ENCODE data around the gene SLC4A3. TPM values are rescaled to one million over a fixed set of nuclear protein-coding genes. Genes with fewer than 3 reads are reported as not detected.
A peak's percentile ranks its signal among the peaks of the same experiment; 100 is the strongest.

SLC4A3 gene
- total and polyA plus RNA-seq, 2 of the 13 experiments (the other 11 are each of a cell fraction or from before 2014, with no cell fraction given): 0.18 to 0.95 TPM

DNA sequence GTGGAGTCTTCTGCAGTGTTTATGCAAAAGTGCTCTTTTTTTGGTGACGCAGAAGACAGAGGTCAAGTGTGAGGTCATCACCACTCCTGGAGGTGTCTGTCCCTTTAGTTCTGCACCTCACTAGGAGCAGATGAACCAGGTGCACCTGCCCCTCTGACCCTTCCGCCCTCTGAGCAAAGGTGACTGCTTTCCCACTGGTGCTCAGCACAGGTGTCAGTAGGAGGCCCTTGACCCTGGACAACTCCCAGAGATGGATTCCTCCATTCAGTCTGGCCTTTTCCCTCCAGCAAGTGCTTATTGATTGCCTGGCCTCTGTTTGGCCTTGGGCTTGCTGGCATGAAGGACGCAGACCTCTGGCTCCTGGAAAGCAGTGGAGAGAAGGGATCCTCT is 8.7 kb upstream of the SLC4A3 start (continued):
- TF ChIP-seq ZBTB3 (CRISPR knock-in tag; IDR thresholded peaks at IDR 0.05; ENCODE audit: borderline replicate concordance, low read depth): no peak
- TF ChIP-seq GZF1 (CRISPR knock-in tag; IDR thresholded peaks at IDR 0.05): no peak
- TF ChIP-seq ZNF841 (CRISPR knock-in tag; IDR thresholded peaks at IDR 0.05; ENCODE audit: borderline replicate concordance): no peak
- TF ChIP-seq NR3C1 (CRISPR knock-in tag; IDR thresholded peaks at IDR 0.05): no peak
- TF ChIP-seq TAF1 (CRISPR knock-in tag; IDR thresholded peaks at IDR 0.05): no peak
- TF ChIP-seq ZNF547 (CRISPR knock-in tag; IDR thresholded peaks at IDR 0.05): no peak
- no peak for TF ChIP-seq ZNF773 (CRISPR knock-in tag; IDR thresholded peaks at IDR 0.05; ENCODE audit: borderline replicate concordance)
- TF ChIP-seq, protein P1, sequence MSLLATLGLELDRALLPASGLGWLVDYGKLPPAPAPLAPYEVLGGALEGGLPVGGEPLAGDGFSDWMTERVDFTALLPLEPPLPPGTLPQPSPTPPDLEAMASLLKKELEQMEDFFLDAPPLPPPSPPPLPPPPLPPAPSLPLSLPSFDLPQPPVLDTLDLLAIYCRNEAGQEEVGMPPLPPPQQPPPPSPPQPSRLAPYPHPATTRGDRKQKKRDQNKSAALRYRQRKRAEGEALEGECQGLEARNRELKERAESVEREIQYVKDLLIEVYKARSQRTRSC (CRISPR knock-in tag; IDR thresholded peaks at IDR 0.05; ENCODE audit: low read depth): no peak
- TF ChIP-seq YEATS2 (CRISPR knock-in tag; IDR thresholded peaks at IDR 0.05; ENCODE audit: borderline replicate concordance): no peak
- TF ChIP-seq RCOR2 (CRISPR knock-in tag; IDR thresholded peaks at IDR 0.05): no peak
- TF ChIP-seq SMC3 (IDR thresholded peaks at IDR 0.05; ENCODE audit: low read length): no peak
- no peak for TF ChIP-seq SOX6 (IDR thresholded peaks at IDR 0.05)
- TF ChIP-seq SOX6 (CRISPR knock-in tag; IDR thresholded peaks at IDR 0.05): peak; percentile 39; the same call in 1 of the 2 replicates
- no peak for TF ChIP-seq GLI4 (CRISPR knock-in tag; IDR thresholded peaks at IDR 0.05; ENCODE audit: borderline replicate concordance)
- TF ChIP-seq PTBP1 (IDR thresholded peaks at IDR 0.05; ENCODE audit: low read depth, low read length, poor library complexity, severe bottlenecking): no peak
- TF ChIP-seq GPN1 (CRISPR knock-in tag; IDR thresholded peaks at IDR 0.05; ENCODE audit: borderline replicate concordance): no peak
- no peak for TF ChIP-seq ZNF672 (CRISPR knock-in tag; IDR thresholded peaks at IDR 0.05)
- no peak for TF ChIP-seq ZFP41 (CRISPR knock-in tag; IDR thresholded peaks at IDR 0.05; ENCODE audit: borderline replicate concordance)
- TF ChIP-seq ZNF12 (CRISPR knock-in tag; IDR thresholded peaks at IDR 0.05): no peak
- TF ChIP-seq CREM (IDR thresholded peaks at IDR 0.05): peak; percentile 25; the same call in 1 of the 2 replicates
- TF ChIP-seq CREM (CRISPR knock-in tag; IDR thresholded peaks at IDR 0.05): no peak
- TF ChIP-seq RARG (CRISPR knock-in tag; IDR thresholded peaks at IDR 0.05; ENCODE audit: low read depth): no peak
- no peak for TF ChIP-seq CEBPB (IDR thresholded peaks at IDR 0.05; ENCODE audit: borderline replicate concordance, low read depth, low read length)
- TF ChIP-seq GATA4 (IDR thresholded peaks at IDR 0.05; ENCODE audit: borderline replicate concordance, low read depth): no peak
- TF ChIP-seq, protein P2, sequence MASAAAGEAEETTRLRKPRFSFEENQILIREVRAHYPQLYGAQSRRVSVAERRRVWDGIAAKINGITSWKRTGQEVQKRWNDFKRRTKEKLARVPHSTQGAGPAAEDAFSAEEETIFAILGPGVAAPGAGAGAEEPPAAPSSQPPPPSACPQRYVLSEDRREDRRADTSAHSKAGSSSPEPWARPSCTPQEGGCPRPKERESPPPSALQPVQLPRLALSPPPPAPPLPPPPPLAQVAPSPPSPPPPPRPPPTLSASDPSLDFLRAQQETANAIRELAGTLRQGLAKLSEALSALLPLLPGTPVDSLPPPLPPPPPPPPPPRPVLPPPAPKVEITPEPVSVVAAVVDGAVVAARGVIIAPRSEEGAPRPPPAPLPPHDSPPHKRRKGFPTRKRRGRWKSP (CRISPR knock-in tag; IDR thresholded peaks at IDR 0.05): no peak
- TF ChIP-seq, protein P3, sequence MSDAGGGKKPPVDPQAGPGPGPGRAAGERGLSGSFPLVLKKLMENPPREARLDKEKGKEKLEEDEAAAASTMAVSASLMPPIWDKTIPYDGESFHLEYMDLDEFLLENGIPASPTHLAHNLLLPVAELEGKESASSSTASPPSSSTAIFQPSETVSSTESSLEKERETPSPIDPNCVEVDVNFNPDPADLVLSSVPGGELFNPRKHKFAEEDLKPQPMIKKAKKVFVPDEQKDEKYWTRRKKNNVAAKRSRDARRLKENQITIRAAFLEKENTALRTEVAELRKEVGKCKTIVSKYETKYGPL (CRISPR knock-in tag; IDR thresholded peaks at IDR 0.05): no peak
- TF ChIP-seq XRCC5 (optimal IDR thresholded peaks at IDR 0.05; ENCODE audit: low read length): no peak
- peak; percentile 45 for TF ChIP-seq ZFX (CRISPR knock-in tag; IDR thresholded peaks at IDR 0.05; ENCODE audit: low read depth)
- TF ChIP-seq HIVEP1 (CRISPR knock-in tag; IDR thresholded peaks at IDR 0.05): no peak
- TF ChIP-seq SIN3B (IDR thresholded peaks at IDR 0.05; ENCODE audit: low read length): no peak
- TF ChIP-seq ZNF350 (CRISPR knock-in tag; IDR thresholded peaks at IDR 0.05; ENCODE audit: borderline replicate concordance, low read depth): 0 out of 2 replicates have a peak, but pooled peaks have one; percentile 52
- no peak for TF ChIP-seq POLR2A (IDR thresholded peaks at IDR 0.05; ENCODE audit: insufficient read depth in 1 of 2, low read depth in 2 of 2, low read length in 2 of 2)
- no peak for TF ChIP-seq ELF4 (CRISPR knock-in tag; IDR thresholded peaks at IDR 0.05; ENCODE audit: borderline replicate concordance)
- TF ChIP-seq MBD4 (IDR thresholded peaks at IDR 0.05; ENCODE audit: borderline replicate concordance, low read length): no peak
